Choroid plexus epithelial cell (primary cell): ENCODE measurements around the gene PCDHGC5.

Experiments
- DNase-seq: peaks from one replicate; pipeline ENCODE4 v3.0.0-alpha.2; 2010; ENCODE audit warnings: low read depth
- H3K4me3 ChIP-seq: 2 replicates; pipeline ENCODE4 v1.5.1; 2011; ENCODE audit warnings: low read depth, mild to moderate bottlenecking, control low read depth, low read length, moderate library complexity
- CTCF ChIP-seq: conservative IDR thresholded peaks from 2 replicates; pipeline ENCODE4 v1.5.1; 2011; ENCODE audit warnings: low read depth, mild to moderate bottlenecking, control low read depth, inconsistent platforms, low read length, moderate library complexity

The PCDHGC5 gene

GRCh38 chr5:141476132-141476911 lies 12.6 kb upstream of the PCDHGC5 start:
- DNase-seq = peak; percentile 84
- H3K4me3 ChIP-seq = peak overlapping the region; percentile 80
- no peak for TF ChIP-seq CTCF

GRCh38 chr5:141477044-141477575 lies 11.8 kb upstream of the PCDHGC5 start:
- peak overlapping the region; percentile 80 for H3K4me3 ChIP-seq
- DNase-seq = no peak
- TF ChIP-seq CTCF = no peak

- DNase-seq = peak; percentile 28
- no peak for TF ChIP-seq CTCF
- peak overlapping the region; percentile 80 for H3K4me3 ChIP-seq
Measured at GRCh38 chr5:141477815-141478214, 11.1 kb upstream of the PCDHGC5 start.

- TF ChIP-seq CTCF = peak; percentile 29
- no peak for DNase-seq
- H3K4me3 ChIP-seq = peak overlapping the region; percentile 80
Measured at GRCh38 chr5:141478321-141478945, 10.4 kb upstream of the PCDHGC5 start.

GRCh38 chr5:141479776-141480175 lies 9.1 kb upstream of the PCDHGC5 start:
- no peak for TF ChIP-seq CTCF
- no peak for DNase-seq
- no peak overlapping the region for H3K4me3 ChIP-seq

GRCh38 chr5:141483902-141484301 lies 5.0 kb upstream of the PCDHGC5 start:
- TF ChIP-seq CTCF = no peak
- no peak overlapping the region for H3K4me3 ChIP-seq
- no peak for DNase-seq
